Measurements from ENCODE around the gene FBXO21. TPM values are rescaled to one million over a fixed set of nuclear protein-coding genes. Genes with fewer than 3 reads are reported as not detected.

FBXO21 gene
- total and polyA plus RNA-seq, 4 donors, result 9.7 to 111 (median 29.4) TPM

DNA sequence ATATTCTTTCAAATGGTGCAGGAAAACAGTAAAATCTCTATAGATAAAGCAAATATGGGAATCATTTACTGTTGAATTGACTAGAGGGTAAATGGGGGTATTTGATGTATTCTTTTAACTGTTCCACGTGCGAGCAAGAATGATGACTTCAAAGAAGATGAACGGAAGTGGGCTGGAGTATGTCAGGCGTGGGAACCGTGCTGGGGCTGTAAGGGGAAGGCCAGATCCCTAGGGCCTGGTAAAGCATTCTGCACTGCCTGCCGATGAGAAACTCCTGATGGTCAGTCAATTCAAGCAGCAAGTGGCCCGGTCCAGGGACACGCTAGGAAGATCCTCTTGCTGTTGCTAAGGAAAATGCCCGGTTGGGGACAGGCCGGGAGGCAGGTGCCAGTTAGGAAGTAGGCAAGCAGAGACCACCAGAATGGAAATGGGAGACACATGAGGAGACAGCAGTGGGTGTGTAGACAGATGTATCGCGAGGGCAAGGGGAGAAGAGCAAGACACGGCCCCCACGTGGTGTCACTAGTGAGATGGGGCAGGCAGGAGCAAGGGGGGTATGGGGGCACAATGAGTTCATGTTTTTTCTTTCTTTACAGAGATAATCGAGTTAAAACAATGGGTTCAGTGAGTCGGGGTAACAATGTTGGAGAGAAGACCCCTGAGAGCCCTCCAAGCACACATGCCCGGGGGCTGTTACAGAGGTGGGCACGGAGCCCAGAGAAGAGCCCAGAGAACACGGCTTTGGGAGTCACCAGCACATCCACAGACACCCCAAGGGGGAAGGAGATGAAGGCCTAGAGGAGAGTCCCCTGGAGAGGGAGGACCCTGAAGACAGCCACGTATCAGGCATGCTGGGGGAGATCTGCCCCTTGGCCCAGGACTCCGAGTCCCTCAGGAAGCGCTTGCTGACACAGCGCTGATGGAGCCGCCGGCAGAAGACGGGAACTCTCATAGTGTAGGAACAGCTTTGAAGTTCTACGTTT lies 37.2 kb downstream of the FBXO21 start:
- H3K36me3 ChIP-seq (ENCODE audit: control insufficient read depth in 4 of 4, insufficient read depth in 4 of 4, low read length in 4 of 4), result peaks cover 16 to 46% (median 20%) of the 10 kb centered on the region in 4 donors
- H3K27ac ChIP-seq (ENCODE audit: low read depth in 1 of 2, low read length in 1 of 2), result no peak overlapping the region
- no peak for ATAC-seq (ENCODE audit: insufficient read depth, low FRiP score)
- no peaks in the 10 kb centered on the region for H3K27me3 ChIP-seq (ENCODE audit: control insufficient read depth in 3 of 3, insufficient read depth in 3 of 3, low read length in 2 of 3)
- H3K4me3 ChIP-seq, result no peak overlapping the region
- TF ChIP-seq, protein P1, sequence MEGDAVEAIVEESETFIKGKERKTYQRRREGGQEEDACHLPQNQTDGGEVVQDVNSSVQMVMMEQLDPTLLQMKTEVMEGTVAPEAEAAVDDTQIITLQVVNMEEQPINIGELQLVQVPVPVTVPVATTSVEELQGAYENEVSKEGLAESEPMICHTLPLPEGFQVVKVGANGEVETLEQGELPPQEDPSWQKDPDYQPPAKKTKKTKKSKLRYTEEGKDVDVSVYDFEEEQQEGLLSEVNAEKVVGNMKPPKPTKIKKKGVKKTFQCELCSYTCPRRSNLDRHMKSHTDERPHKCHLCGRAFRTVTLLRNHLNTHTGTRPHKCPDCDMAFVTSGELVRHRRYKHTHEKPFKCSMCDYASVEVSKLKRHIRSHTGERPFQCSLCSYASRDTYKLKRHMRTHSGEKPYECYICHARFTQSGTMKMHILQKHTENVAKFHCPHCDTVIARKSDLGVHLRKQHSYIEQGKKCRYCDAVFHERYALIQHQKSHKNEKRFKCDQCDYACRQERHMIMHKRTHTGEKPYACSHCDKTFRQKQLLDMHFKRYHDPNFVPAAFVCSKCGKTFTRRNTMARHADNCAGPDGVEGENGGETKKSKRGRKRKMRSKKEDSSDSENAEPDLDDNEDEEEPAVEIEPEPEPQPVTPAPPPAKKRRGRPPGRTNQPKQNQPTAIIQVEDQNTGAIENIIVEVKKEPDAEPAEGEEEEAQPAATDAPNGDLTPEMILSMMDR (IDR thresholded peaks at IDR 0.05; ENCODE audit: control extremely low read depth, extremely low read depth), result no peak
- H3K9me3 ChIP-seq (ENCODE audit: control insufficient read depth in 4 of 4, insufficient read depth in 3 of 4, low read length in 3 of 4), result no peaks in the 10 kb centered on the region
- 82 to 91% methylated on average over 27 of the region's 27 CpGs for WGBS, 2 donors
- no peak overlapping the region for H3K9ac ChIP-seq (ENCODE audit: insufficient read depth in 1 of 2, low read length in 2 of 2)
- peaks cover 0 to 4% (median 0%) of the 10 kb centered on the region in 5 donors for H3K4me1 ChIP-seq (ENCODE audit: control insufficient read depth in 5 of 5, insufficient read depth in 5 of 5, low read length in 5 of 5)
- DNase-seq, result peak in 1 of 3 donors; percentile 39

DNA sequence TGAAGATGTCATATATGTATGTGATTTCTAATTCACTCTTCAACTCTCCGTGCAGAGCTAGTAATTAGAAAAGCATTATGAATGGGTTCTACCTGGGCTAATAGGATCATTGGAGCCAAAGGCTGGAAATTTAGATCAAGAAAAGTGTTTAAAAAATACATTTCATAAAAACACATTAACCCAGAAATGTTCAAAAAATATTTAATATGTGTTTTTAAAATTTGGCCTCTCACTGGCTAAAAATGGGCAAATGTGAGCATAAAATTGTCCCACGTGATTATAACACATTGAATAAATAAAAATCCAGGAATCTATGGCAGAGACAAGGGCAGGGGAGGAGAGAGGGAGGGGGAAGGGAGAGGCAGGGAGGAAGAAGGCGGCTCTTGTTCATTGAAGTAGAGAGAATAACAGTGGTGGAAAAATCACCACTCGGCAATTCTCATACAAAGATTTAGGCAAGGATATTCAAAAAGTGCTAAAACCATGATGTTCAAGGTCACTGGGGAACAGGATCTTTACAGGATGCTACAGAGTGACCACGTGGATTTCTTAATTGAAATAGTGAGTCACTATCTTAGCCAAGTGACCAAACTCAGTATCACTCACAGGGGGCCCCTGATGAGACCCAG lies 38.8 kb downstream of the FBXO21 start:
- H3K36me3 ChIP-seq (ENCODE audit: control insufficient read depth in 4 of 4, insufficient read depth in 4 of 4, low read length in 4 of 4), result peaks cover 5 to 39% (median 16%) of the 10 kb centered on the region in 4 donors
- TF ChIP-seq, protein P1 (IDR thresholded peaks at IDR 0.05; ENCODE audit: control extremely low read depth, extremely low read depth), result no peak
- no peak overlapping the region for H3K4me3 ChIP-seq
- WGBS, 2 donors, result 66 to 73% methylated on average over 5 of the region's 5 CpGs
- no peaks in the 10 kb centered on the region for H3K9me3 ChIP-seq (ENCODE audit: control insufficient read depth in 4 of 4, insufficient read depth in 3 of 4, low read length in 3 of 4)
- DNase-seq, result no peak
- no peak overlapping the region for H3K27ac ChIP-seq (ENCODE audit: low read depth in 1 of 2, low read length in 1 of 2)
- peaks cover 0 to 5% (median 0%) of the 10 kb centered on the region in 5 donors for H3K4me1 ChIP-seq (ENCODE audit: control insufficient read depth in 5 of 5, insufficient read depth in 5 of 5, low read length in 5 of 5)
- no peaks in the 10 kb centered on the region for H3K27me3 ChIP-seq (ENCODE audit: control insufficient read depth in 3 of 3, insufficient read depth in 3 of 3, low read length in 2 of 3)
- no peak overlapping the region for H3K9ac ChIP-seq (ENCODE audit: insufficient read depth in 1 of 2, low read length in 2 of 2)
- ATAC-seq (ENCODE audit: insufficient read depth, low FRiP score), result no peak

DNA sequence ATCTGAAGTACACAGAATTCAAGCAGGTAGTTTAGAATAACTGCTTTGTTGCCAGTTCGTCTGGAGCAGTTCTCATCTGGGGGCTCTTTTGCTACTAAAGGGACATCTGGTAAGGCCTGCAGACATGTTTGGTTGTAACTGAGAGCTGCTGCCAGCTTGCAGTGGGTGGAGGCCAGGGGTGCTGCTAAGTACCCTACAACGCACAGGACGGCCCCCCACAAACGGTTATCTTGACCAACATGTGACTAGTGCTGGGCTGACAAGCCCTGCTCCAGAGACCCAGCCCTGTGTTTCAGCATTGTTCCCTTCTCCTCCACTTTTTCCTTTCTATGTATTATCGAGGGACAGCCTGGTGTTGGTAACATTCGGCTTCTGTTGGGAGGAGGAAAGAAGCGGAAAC lies 40.8 kb downstream of the FBXO21 start:
- TF ChIP-seq, protein P1 (IDR thresholded peaks at IDR 0.05; ENCODE audit: control extremely low read depth, extremely low read depth), result no peak
- WGBS, 2 donors, result 85 to 94% methylated on average over 7 of the region's 7 CpGs
- no peaks in the 10 kb centered on the region for H3K9me3 ChIP-seq (ENCODE audit: control insufficient read depth in 4 of 4, insufficient read depth in 3 of 4, low read length in 3 of 4)
- no peak overlapping the region for H3K9ac ChIP-seq (ENCODE audit: insufficient read depth in 1 of 2, low read length in 2 of 2)
- peak overlapping the region in 1 of 2 donors; percentile 17 for H3K27ac ChIP-seq (ENCODE audit: low read depth in 1 of 2, low read length in 1 of 2)
- H3K36me3 ChIP-seq (ENCODE audit: control insufficient read depth in 4 of 4, insufficient read depth in 4 of 4, low read length in 4 of 4), result peaks cover 6 to 36% (median 13%) of the 10 kb centered on the region in 4 donors
- peaks cover 0 to 5% (median 0%) of the 10 kb centered on the region in 5 donors for H3K4me1 ChIP-seq (ENCODE audit: control insufficient read depth in 5 of 5, insufficient read depth in 5 of 5, low read length in 5 of 5)
- no peak overlapping the region for H3K4me3 ChIP-seq
- no peak for DNase-seq
- ATAC-seq (ENCODE audit: insufficient read depth, low FRiP score), result no peak
- H3K27me3 ChIP-seq (ENCODE audit: control insufficient read depth in 3 of 3, insufficient read depth in 3 of 3, low read length in 2 of 3), result no peaks in the 10 kb centered on the region

All from lung (tissue), 12 donors.